ENCODE data around the gene EIF2S2. TPM values are rescaled to one million over a fixed set of nuclear protein-coding genes. Genes with fewer than 3 reads are reported as not detected.

Gene EIF2S2
- total RNA-seq, 6 donors from 2014 or later = 28.3 to 76.1 (median 50.3) TPM

DNA sequence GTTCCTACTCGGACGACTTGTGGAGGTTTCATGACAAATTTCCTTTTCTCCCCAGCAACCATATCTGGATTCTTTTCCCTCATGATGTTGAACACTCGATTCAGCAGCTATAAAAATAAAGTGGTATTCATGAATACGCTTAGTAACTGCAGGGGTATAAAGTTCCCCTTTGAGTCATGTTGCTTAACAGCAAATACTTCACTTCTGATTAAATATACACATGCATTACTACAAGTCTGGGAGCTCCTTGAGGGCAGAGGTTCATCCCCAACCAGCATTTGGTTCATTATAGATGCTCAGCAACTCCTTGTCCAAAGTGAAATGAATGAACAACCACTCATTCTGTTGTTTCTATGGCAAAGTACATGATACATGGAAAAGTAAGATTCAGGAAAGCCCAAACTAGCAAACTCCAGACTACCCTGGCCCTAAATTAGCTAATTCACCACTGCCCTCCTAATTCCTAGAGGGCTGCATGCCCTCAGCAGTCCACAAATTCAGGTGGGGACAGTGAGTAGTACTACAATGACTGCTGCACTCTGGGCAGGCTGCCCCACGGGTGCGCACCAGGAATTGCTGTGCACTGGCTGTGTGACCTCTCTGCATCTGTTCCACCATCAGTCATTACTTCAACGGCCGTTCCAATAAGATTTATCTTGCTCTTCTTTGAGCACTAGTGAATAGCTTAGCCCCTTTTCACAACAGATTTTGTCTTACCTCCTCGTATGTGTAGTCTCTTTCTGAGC, 15.2 kb downstream of the EIF2S2 start:
- WGBS, 2 donors = 85 to 89% methylated on average over 9 of the region's 9 CpGs
- no peak for DNase-seq
- peaks cover 51 to 100% (median 79%) of the 10 kb centered on the region in 4 donors for H3K36me3 ChIP-seq
- H3K4me3 ChIP-seq = no peak overlapping the region
- H3K9me3 ChIP-seq = no peaks in the 10 kb centered on the region
- no peak overlapping the region for H3K27ac ChIP-seq
- ATAC-seq (ENCODE audit: low FRiP score in 2 of 2) = no peak
- peaks cover 0 to 7% (median 2%) of the 10 kb centered on the region in 4 donors for H3K4me1 ChIP-seq
- no peak for TF ChIP-seq POLR2AphosphoS5 (IDR thresholded peaks at IDR 0.05)
- TF ChIP-seq, protein P1, sequence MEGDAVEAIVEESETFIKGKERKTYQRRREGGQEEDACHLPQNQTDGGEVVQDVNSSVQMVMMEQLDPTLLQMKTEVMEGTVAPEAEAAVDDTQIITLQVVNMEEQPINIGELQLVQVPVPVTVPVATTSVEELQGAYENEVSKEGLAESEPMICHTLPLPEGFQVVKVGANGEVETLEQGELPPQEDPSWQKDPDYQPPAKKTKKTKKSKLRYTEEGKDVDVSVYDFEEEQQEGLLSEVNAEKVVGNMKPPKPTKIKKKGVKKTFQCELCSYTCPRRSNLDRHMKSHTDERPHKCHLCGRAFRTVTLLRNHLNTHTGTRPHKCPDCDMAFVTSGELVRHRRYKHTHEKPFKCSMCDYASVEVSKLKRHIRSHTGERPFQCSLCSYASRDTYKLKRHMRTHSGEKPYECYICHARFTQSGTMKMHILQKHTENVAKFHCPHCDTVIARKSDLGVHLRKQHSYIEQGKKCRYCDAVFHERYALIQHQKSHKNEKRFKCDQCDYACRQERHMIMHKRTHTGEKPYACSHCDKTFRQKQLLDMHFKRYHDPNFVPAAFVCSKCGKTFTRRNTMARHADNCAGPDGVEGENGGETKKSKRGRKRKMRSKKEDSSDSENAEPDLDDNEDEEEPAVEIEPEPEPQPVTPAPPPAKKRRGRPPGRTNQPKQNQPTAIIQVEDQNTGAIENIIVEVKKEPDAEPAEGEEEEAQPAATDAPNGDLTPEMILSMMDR (IDR thresholded peaks at IDR 0.05) = no peak
- H3K27me3 ChIP-seq = no peaks in the 10 kb centered on the region

DNA sequence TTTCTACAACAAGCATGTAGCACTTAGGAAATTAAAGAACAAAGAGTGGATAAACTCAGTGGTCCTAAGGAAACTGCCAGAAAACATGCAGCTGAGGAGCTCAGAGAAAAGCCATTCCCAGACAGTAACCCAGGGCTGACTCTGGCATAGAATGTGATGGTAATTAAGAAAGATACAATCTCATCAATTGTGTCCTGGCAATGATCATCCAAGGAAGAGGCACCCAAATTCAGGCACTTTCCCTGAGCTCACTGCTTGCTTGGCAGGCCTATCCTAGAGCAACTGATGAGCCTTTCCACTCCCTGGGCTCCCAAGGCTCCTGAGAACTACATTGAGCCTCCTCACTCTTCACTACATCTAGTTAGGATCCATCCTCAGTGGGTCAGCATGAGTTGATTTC, 16.2 kb downstream of the EIF2S2 start:
- no peak for DNase-seq
- TF ChIP-seq POLR2AphosphoS5 (IDR thresholded peaks at IDR 0.05) = no peak
- TF ChIP-seq, protein P1 (IDR thresholded peaks at IDR 0.05) = no peak
- no peak for TF ChIP-seq EP300 (IDR thresholded peaks at IDR 0.05)
- TF ChIP-seq POLR2A (IDR thresholded peaks at IDR 0.05) = no peak

DNA sequence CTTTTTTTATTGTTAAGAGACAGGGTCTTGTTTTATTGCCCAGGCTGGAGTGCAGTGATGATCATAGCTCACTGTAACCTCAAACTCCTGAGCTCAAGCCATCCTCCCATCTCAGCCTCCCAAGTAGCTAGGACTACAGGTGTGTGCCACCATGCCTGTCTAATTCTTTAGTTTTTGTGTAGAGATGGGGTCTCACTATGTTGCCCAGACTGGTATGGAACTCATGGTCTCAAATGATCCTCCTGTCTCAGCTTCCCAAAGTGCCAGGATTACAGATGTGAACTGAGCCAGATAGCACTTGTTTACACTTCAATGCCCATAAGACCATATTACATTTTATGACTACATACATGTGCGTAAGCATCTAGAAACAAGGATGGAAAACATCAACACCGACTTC, 18.1 kb downstream of the EIF2S2 start:
- Histone ChIP-seq H3K36me3 (peaks cover 44 to 100% (median 71%) of the 10 kb centered on the region in 4 donors), H3K9me3 (no peaks in the 10 kb centered on the region), H3K4me1 (peaks cover 0 to 7% (median 0%) of the 10 kb centered on the region in 4 donors), H3K27ac (no peak overlapping the region), H3K4me3 (no peak overlapping the region), H3K27me3 (no peaks in the 10 kb centered on the region)
- ATAC-seq (ENCODE audit: low FRiP score in 2 of 2) = no peak
- 94 to 95% methylated on average over 2 of the region's 2 CpGs for WGBS, 2 donors
- DNase-seq = no peak
- no peak for TF ChIP-seq POLR2A (IDR thresholded peaks at IDR 0.05)
- TF ChIP-seq, protein P1 (IDR thresholded peaks at IDR 0.05) = no peak
- TF ChIP-seq POLR2AphosphoS5 (IDR thresholded peaks at IDR 0.05) = no peak
- TF ChIP-seq EP300 (IDR thresholded peaks at IDR 0.05) = no peak

More for the DNA sequence above, 16.2 kb downstream of the EIF2S2 start:
- no peaks in the 10 kb centered on the region for H3K9me3 ChIP-seq
- H3K27ac ChIP-seq = no peak overlapping the region
- ATAC-seq (ENCODE audit: low FRiP score in 2 of 2) = no peak
- peaks cover 0 to 4% (median 0%) of the 10 kb centered on the region in 4 donors for H3K4me1 ChIP-seq
- H3K36me3 ChIP-seq = peaks cover 53 to 100% (median 78%) of the 10 kb centered on the region in 4 donors
- H3K27me3 ChIP-seq = no peaks in the 10 kb centered on the region
- H3K4me3 ChIP-seq = no peak overlapping the region

DNA sequence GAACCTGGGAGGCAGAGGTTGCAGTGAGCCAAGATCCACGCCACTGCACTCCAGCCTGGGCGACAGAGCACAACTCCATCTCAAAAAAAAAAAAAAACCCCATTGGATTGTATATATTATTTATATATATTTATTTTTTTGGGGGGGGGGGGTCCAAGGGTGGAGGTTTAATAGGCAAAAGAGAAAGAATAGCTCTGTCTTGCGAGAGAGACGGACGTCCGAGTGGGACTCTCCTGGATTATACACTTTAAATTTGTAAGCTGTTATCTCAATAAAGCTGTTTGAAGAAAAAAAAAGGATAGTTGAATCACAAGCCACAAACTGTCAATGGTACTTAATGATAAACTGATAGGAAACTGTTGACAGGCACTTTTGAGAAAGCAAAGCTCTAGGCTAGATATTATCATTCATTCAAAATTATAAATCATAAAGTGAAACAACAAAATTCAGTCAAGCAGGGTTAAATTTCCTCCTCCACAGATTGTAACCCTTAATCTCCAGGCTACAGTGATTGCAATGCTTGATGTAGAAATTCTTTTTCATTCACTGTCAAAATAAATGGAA, 20.3 kb downstream of the EIF2S2 start:
- Histone ChIP-seq H3K9me3 (no peaks in the 10 kb centered on the region), H3K27me3 (no peaks in the 10 kb centered on the region), H3K4me3 (no peak overlapping the region), H3K27ac (no peak overlapping the region), H3K4me1 (peaks cover 0 to 7% (median 0%) of the 10 kb centered on the region in 4 donors), H3K36me3 (peaks cover 36 to 98% (median 63%) of the 10 kb centered on the region in 4 donors)
- no peak for ATAC-seq (ENCODE audit: low FRiP score in 2 of 2)
- no peak for DNase-seq
- TF ChIP-seq POLR2AphosphoS5 (IDR thresholded peaks at IDR 0.05) (no peak), POLR2A (IDR thresholded peaks at IDR 0.05) (no peak), EP300 (IDR thresholded peaks at IDR 0.05) (no peak)
- TF ChIP-seq, protein P1 (IDR thresholded peaks at IDR 0.05) = no peak
- 96 to 97% methylated on average over 6 of the region's 6 CpGs for WGBS, 2 donors
